GM12874 (cell line): ENCODE results near the gene GPR6.

Experiments
- TF ChIP-seq, protein P1 (sequence below): IDR thresholded peaks from 2 replicates; pipeline ENCODE4 v1.5.1; 2011; ENCODE audit warnings: low read depth, mild to moderate bottlenecking, control low read depth, low read length, moderate library complexity; ENCODE audit not compliant: insufficient read depth

The GPR6 gene

GRCh38 chr6:109977791-109978173, 329 bp upstream of the GPR6 start:
- TF ChIP-seq, protein P1, sequence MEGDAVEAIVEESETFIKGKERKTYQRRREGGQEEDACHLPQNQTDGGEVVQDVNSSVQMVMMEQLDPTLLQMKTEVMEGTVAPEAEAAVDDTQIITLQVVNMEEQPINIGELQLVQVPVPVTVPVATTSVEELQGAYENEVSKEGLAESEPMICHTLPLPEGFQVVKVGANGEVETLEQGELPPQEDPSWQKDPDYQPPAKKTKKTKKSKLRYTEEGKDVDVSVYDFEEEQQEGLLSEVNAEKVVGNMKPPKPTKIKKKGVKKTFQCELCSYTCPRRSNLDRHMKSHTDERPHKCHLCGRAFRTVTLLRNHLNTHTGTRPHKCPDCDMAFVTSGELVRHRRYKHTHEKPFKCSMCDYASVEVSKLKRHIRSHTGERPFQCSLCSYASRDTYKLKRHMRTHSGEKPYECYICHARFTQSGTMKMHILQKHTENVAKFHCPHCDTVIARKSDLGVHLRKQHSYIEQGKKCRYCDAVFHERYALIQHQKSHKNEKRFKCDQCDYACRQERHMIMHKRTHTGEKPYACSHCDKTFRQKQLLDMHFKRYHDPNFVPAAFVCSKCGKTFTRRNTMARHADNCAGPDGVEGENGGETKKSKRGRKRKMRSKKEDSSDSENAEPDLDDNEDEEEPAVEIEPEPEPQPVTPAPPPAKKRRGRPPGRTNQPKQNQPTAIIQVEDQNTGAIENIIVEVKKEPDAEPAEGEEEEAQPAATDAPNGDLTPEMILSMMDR: no peak

DNA sequence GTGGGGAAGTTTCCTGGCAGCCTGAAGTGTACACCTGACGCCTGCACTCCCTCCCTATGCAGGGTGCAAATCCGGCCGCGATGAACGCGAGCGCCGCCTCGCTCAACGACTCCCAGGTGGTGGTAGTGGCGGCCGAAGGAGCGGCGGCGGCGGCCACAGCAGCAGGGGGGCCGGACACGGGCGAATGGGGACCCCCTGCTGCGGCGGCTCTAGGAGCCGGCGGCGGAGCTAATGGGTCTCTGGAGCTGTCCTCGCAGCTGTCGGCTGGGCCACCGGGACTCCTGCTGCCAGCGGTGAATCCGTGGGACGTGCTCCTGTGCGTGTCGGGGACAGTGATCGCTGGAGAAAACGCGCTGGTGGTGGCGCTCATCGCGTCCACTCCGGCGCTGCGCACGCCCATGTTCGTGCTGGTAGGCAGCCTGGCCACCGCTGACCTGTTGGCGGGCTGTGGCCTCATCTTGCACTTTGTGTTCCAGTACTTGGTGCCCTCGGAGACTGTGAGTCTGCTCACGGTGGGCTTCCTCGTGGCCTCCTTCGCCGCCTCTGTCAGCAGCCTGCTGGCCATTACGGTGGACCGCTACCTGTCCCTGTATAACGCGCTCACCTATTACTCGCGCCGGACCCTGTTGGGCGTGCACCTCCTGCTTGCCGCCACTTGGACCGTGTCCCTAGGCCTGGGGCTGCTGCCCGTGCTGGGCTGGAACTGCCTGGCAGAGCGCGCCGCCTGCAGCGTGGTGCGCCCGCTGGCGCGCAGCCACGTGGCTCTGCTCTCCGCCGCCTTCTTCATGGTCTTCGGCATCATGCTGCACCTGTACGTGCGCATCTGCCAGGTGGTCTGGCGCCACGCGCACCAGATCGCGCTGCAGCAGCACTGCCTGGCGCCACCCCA, 1.2 kb downstream of the GPR6 start:
- TF ChIP-seq, protein P1: no peak

- TF ChIP-seq, protein P1: no peak
Observed at GRCh38 chr6:109984410-109984809, 6.3 kb downstream of the GPR6 start.

DNA sequence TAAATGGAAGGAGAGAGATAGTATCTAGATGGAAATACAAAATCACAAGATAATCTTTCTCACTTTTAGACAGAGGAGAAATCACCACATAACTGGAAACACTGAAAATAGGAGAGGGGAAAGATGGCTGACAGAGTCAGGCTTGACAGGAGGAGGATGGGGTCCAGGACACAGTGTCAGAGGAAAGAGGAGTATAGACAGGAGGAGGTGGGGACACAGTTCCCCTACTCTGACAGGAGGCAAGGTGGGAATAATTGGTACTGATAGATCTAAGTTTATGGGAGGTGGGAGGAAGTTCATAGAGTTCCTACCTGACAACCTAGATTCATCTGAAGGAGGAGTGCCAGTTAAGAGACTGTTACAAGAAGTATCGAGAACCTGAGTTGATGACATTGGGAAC, 9.1 kb downstream of the GPR6 start:
- TF ChIP-seq, protein P1: no peak

- TF ChIP-seq, protein P1: no peak
Observed at GRCh38 chr6:109991201-109992101, 13.3 kb downstream of the GPR6 start.

DNA sequence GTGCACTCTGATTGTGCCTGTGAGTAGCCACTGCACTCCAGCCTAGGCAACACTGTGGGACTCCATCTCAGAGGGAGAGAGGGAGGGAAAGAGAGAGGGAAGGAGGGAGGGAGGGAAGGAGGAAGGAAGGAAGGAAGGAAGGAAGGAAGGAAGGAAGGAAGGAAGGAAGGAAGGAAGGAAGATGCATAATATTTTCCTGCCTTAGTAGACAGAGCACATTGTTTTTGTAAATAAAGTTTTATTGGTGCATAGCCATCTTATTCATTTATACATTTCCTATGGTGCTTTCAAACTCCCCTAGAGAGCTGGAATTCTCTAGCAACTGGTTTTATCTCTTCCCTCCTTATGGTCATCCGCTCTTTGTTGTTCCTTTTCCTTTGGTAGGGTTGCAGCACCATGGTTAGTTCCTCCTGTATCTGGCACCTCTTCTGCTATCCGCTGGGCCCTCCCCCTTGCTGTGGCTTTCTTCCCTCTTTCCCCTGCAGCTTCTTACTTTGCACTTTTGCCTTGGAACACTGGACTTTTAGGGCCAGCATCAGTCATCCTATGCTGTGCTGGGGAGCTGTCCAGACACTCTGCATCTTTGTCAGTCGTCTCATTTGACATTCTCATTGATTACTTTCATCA, 20.2 kb downstream of the GPR6 start:
- TF ChIP-seq, protein P1: no peak

DNA sequence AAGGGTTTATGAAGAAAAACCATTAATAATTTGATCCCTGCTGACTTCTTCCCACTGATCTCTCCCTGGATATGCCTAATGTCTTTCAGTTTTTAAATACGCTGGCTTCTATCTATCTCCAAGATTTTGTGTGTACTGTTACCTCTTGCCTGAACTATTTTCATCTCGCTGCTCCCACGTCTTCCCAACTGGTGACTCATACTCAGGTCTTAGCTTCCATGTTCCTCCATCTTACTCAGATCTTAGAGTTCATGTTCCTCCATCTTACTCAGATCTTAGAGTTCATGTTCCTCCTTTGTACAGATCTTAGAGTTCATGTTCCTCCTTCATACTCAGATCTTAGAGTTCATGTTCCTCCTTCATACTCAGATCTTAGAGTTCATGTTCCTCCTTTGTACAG, 21.6 kb downstream of the GPR6 start:
- TF ChIP-seq, protein P1: no peak
